GM18505 (cell line): ENCODE data around the gene NOTCH2NLA.
"Not testable (repeated sequence)": the region's sequence is repeated elsewhere in the genome, so short reads cannot be mapped to it uniquely, and the experiment has no call there.

ENCODE experiments used
- ATAC-seq: cut with Tn5 transposase; IDR thresholded peaks from one replicate; pipeline ENCODE4 v1.9.1; 2021; ENCODE audit not compliant: unreplicated experiment

NOTCH2NLA gene

GRCh38 chr1:146228710-146229477 lies at the start of gene NOTCH2NLA:
TSS of gene NOTCH2NLA (minus strand) at chr1:146229021. CDS start at chr1:146189337, 39,684 bp downstream.
- ATAC-seq = not testable (repeated sequence)

DNA sequence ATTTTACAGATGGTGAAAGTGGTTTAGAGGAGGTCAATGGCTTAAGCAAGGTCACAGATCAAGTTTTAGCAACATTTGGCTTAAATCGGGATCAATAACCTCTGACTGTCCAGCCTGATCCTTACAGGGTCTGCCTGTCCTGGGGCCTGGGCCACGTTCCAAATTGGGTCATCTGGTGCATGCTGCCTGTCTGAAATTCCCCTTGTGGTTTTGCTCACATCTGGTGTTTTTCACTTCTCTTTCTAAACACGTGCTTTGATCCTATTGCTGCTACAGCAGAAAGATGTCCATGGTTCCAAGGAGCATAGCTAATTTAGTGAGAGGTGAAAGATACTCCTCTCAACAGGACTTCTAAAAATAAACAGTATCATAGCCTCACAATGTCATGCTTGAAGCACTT lies 49.5 kb upstream of the NOTCH2NLA start:
- ATAC-seq = peak; percentile 65

- ATAC-seq = not testable (repeated sequence)
These were observed 48.3 kb upstream of the NOTCH2NLA start for GRCh38 chr1:146277087-146277486.

GRCh38 chr1:146274083-146274482 lies 45.3 kb upstream of the NOTCH2NLA start:
- not testable (repeated sequence) for ATAC-seq

GRCh38 chr1:146273194-146273593 lies 44.4 kb upstream of the NOTCH2NLA start:
- ATAC-seq = not testable (repeated sequence)

DNA sequence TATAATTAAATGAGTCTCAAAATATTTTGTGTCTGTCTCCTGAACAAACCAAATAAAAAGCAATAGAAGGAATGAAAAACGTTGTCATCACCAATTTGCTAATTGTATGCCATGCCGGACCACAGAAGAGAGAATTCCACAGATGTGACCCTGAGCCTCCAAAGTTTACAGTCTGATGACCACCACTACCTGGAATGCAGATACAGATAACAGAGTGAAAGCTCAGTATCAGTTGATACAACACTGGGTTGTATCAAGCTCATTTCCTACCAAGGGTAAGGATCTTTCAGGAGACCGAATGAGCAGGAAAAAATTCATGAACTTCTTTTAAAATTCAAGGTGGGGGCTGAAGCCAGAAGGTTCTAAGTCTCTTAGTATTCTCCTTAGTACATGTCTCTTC lies 43.9 kb upstream of the NOTCH2NLA start:
- ATAC-seq = not testable (repeated sequence)

DNA sequence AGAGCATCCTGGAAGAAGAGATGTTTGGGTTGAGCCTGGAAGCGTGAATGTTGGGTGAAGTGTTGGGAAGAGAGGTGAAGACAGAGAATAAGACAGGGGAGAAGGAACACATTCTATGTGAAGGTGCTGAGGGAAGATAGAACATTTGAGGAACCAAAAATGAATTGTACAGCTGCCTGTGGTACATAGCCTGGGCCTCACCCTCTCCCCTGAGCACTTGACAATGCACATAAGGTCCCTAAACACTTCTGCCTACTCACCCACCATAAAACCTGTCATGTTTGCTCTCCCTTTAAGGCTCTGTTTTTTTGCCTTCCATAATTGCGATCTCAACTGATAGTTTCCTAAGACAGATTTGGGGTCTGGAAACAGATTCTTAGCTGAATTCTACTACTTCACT lies 43.2 kb upstream of the NOTCH2NLA start:
- not testable (repeated sequence) for ATAC-seq

- ATAC-seq = not testable (repeated sequence)
These were observed 41.3 kb upstream of the NOTCH2NLA start for GRCh38 chr1:146270129-146270528.

DNA sequence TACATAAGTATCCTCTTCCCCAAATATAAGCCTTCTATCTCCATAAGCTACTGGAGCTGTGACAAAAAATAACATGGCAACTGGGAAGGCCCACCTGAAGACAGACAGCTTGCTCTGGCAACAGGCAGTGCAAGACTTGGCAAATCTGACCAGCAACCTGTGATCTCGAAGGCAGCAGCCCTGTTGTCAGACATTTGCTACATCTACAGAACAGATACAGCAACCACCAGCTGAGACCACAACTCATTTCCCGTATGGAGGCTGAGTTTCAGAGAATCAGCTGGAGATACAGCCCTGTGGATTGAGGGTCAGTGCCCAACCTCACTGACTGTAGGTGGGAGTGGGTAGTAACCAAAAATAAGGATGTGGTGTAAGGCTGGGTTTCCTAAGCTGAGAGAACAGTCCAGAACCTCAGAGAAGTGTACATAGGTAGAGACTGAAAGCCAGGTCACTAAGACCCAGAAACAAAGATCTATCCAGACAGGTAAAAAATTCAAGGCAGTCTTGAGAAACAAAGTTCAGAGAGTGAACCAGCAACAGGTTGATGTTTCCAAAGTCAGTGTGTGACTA lies 37.4 kb upstream of the NOTCH2NLA start:
- not testable (repeated sequence) for ATAC-seq

- ATAC-seq = not testable (repeated sequence)
These were observed 35.9 kb upstream of the NOTCH2NLA start for GRCh38 chr1:146264761-146265160.

DNA sequence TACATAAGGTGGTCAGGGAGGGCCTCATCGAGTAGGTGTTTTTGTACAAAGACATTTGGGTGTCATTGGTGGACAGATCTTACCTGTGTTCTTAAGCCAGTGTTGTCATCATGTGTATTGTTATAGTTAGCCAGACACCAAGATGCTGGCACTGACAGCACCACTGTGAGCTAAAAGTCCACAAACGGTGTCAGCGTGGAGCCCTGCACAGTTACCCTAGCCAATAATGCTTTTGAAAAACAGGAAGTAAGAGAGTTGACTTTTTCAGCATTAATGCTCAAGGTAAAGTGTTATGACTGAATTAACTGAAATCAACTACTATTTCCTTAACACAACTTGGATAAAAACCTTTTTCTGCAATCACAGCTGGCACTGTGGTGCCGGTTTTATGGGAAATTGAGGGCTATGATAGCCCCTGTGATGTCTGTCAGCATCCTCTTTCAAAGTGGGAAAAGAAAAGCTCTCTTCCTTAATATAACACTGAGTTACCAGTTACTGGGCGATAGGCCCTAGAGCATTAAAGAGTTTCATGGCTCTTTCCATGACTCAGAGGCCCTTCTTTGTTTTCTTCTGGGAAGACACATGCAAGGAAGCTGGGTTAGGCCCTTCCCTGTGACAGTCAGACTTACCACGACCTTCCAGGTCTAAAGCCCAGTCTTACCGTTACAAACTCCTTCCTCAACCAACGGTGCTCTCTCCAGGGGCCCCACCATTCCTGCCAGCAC lies 31.3 kb upstream of the NOTCH2NLA start:
- not testable (repeated sequence) for ATAC-seq

- ATAC-seq = not testable (repeated sequence)
These were observed 29.3 kb upstream of the NOTCH2NLA start for GRCh38 chr1:146257992-146258552.

DNA sequence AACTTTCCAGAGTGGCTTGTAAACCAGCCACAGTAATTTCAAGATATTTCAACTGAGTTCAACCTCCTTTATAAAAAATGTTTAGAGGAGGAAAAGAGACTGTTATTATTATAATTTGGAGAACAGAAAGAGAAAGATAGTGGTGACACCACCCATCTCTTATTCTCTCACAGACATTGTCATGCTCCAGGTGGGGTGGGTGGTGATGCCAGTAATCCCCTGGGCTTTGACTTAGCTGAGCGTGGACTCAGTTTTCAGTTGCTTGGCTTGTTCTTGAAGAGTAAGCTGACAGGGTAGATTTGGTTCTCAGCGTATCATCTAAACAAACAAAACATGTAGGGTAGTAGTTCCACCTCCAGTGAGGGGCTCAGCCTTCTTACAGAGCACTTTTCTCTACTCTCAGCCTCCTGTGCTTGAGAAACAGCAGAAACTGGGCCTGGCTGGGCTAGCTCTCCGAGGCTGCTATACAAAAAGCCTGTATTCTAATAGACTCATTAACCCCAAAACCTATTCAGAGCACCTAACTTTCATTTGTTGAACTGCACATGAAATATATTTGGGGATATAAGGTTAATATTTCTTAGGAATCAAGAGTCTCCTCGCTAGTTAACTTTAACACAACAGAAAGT lies 25.9 kb upstream of the NOTCH2NLA start:
- ATAC-seq = not testable (repeated sequence)

- ATAC-seq = not testable (repeated sequence)
These were observed 24.5 kb upstream of the NOTCH2NLA start for GRCh38 chr1:146253249-146253855.

GRCh38 chr1:146251523-146251922 lies 22.7 kb upstream of the NOTCH2NLA start:
- ATAC-seq = not testable (repeated sequence)

DNA sequence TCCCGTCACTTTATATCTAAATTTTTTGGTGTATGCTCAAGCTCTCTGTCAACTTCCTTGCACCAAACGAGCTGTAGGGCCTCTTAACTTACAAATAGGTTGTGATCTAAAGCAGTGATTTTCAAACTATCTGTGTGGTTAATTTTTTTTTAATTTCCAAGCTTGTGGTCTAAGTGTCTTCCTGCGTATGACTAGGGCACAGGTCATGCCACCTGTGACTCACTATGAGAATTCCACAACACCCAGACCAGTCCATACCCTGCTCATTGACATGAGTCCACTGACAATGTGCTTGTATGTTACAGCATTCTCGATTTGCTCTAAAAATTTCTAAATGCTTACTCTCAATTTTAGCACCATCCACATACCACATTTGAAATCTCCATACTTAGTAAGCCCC lies 19.8 kb upstream of the NOTCH2NLA start:
- ATAC-seq = not testable (repeated sequence)

- not testable (repeated sequence) for ATAC-seq
These were observed 7.8 kb upstream of the NOTCH2NLA start for GRCh38 chr1:146236626-146237025.

- ATAC-seq = not testable (repeated sequence)
These were observed 7.3 kb upstream of the NOTCH2NLA start for GRCh38 chr1:146236026-146236601.

GRCh38 chr1:146228144-146228682 lies 608 bp downstream of the NOTCH2NLA start:
- ATAC-seq = not testable (repeated sequence)
